Endodermal cell (in vitro differentiated cells): ENCODE data around the gene C1GALT1. TPM values are rescaled to one million over a fixed set of nuclear protein-coding genes. Genes with fewer than 3 reads are reported as not detected.

ENCODE experiments used
- DNase-seq: peaks from one replicate; pipeline ENCODE4 v3.0.0-alpha.2; 2017
- H3K27ac ChIP-seq: 2 replicates; pipeline ENCODE4 v1.5.1; 2013; ENCODE audit warnings: mild to moderate bottlenecking, low read depth, low read length, moderate library complexity
- H3K27me3 ChIP-seq: 2 replicates; pipeline ENCODE4 v1.6.1; 2013; ENCODE audit warnings: mild to moderate bottlenecking, low read length, moderate library complexity; ENCODE audit not compliant: insufficient read depth, control insufficient read depth, poor library complexity, severe bottlenecking
- H3K36me3 ChIP-seq: 2 replicates; pipeline ENCODE4 v1.7.0; 2013; ENCODE audit warnings: mild to moderate bottlenecking, low read length, moderate library complexity; ENCODE audit not compliant: control insufficient read depth, insufficient read depth
- H3K4me1 ChIP-seq: one replicate; pipeline ENCODE4 v1.7.0; 2013; ENCODE audit warnings: low read length; ENCODE audit not compliant: control insufficient read depth, insufficient read depth
- H3K4me3 ChIP-seq: 2 replicates; pipeline ENCODE4 v1.5.1; 2013; ENCODE audit warnings: mild to moderate bottlenecking, low read length, moderate library complexity
- H3K9ac ChIP-seq: 2 replicates; pipeline ENCODE4 v1.6.1; 2013; ENCODE audit warnings: mild to moderate bottlenecking, low read length, moderate library complexity; ENCODE audit not compliant: poor library complexity, severe bottlenecking; ENCODE audit errors: extremely low read depth
- H3K9me3 ChIP-seq: 2 replicates; pipeline ENCODE4 v1.6.1; 2013; ENCODE audit warnings: mild to moderate bottlenecking, low read length, moderate library complexity; ENCODE audit not compliant: control insufficient read depth
- H3K27ac Mint-ChIP-seq: 2 replicates; pipeline ENCODE4 v1.8.0; 2020; ENCODE audit warnings: mixed read lengths
- H3K27me3 Mint-ChIP-seq: 2 replicates; pipeline ENCODE4 v1.8.0; 2021; ENCODE audit warnings: mild to moderate bottlenecking, mixed read lengths; ENCODE audit not compliant: insufficient read depth
- H3K36me3 Mint-ChIP-seq: 2 replicates; pipeline ENCODE4 v1.8.0; 2020; ENCODE audit warnings: low read depth, mixed read lengths
- H3K4me1 Mint-ChIP-seq: 2 replicates; pipeline ENCODE4 v1.8.0; 2020; ENCODE audit warnings: mixed read lengths
- H3K4me3 Mint-ChIP-seq: 2 replicates; pipeline ENCODE4 v1.8.0; 2020; ENCODE audit warnings: mild to moderate bottlenecking, moderate library complexity, mixed read lengths
- H3K9me3 Mint-ChIP-seq: 2 replicates; pipeline ENCODE4 v1.8.0; 2020; ENCODE audit warnings: mild to moderate bottlenecking, mixed read lengths
- WGBS, 2 experiments: methylation state at CpG; one replicate each; pipeline versions ENCODE4 v1.1.5 to v1.1.7; 2013; ENCODE audit warnings: missing lambda C conversion rate in 2 of 2, mixed read lengths in 1 of 2; ENCODE audit not compliant: insufficient coverage in 1 of 2, insufficient read length in 1 of 2; 5-methylcytosine and 5-hydroxymethylcytosine counted together
- total RNA-seq, 2 donors: library from RNA; stranded (reverse); fragmentation: NEBNext Ultra II Directional in 1 of 2; extraction: Animal tissue kit (Norgen Biotek cat#: 25700) in 1 of 2; gene quantifications; 2 replicates in 1 of 2; 3 replicates in 1 of 2; pipeline ENCODE4 v1.2.1, GENCODE V29; 2021
- TF ChIP-seq, protein P1 (sequence below): fragments of 200-600 bp; sonication (generic); conservative IDR thresholded peaks from 2 replicates; pipeline ENCODE4 v1.5.0; 2021; ENCODE audit warnings: antibody characterized with exemption, mild to moderate bottlenecking

The C1GALT1 gene
- total RNA-seq, 2 donors from 2014 or later, result 65.7 to 132 TPM

DNA sequence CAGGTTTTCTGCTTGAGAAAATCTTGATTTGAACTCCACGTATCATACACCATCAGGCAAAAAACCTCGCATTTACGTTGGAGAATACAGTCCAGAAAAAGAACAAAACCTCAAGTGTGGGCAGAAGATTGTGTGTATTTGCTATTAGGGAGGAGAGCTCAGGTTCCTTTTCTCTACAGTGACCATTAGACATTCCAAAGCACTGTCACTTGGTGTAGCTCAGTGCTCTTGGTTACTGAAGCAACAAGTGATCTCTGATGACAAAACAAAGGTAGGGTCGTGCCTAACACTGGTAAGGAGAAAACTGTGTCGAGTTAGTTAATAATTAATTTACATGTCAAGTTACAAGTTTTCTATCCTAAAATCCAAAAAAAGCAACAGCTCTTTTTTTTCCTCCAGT, 72.6 kb downstream of the C1GALT1 start:
- H3K4me1 ChIP-seq, result no peaks in the 10 kb centered on the region
- Mint-ChIP-seq H3K27me3 (no peaks in the 10 kb centered on the region), H3K9me3 (no peaks in the 10 kb centered on the region), H3K36me3 (peaks cover 19% of the 10 kb centered on the region), H3K27ac (no peak overlapping the region), H3K4me1 (peaks cover 2% of the 10 kb centered on the region), H3K4me3 (no peak overlapping the region)
- peaks cover 84% of the 10 kb centered on the region for H3K36me3 ChIP-seq
- H3K27ac ChIP-seq, result no peak overlapping the region
- WGBS, 2 experiments, result 94 to 100% methylated on average over 4 to 5 of the region's 5 CpGs
- H3K9me3 ChIP-seq, result no peaks in the 10 kb centered on the region
- no peak for DNase-seq
- TF ChIP-seq, protein P1, sequence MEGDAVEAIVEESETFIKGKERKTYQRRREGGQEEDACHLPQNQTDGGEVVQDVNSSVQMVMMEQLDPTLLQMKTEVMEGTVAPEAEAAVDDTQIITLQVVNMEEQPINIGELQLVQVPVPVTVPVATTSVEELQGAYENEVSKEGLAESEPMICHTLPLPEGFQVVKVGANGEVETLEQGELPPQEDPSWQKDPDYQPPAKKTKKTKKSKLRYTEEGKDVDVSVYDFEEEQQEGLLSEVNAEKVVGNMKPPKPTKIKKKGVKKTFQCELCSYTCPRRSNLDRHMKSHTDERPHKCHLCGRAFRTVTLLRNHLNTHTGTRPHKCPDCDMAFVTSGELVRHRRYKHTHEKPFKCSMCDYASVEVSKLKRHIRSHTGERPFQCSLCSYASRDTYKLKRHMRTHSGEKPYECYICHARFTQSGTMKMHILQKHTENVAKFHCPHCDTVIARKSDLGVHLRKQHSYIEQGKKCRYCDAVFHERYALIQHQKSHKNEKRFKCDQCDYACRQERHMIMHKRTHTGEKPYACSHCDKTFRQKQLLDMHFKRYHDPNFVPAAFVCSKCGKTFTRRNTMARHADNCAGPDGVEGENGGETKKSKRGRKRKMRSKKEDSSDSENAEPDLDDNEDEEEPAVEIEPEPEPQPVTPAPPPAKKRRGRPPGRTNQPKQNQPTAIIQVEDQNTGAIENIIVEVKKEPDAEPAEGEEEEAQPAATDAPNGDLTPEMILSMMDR, result no peak
- no peak overlapping the region for H3K9ac ChIP-seq
- H3K27me3 ChIP-seq, result no peaks in the 10 kb centered on the region
- no peak overlapping the region for H3K4me3 ChIP-seq

DNA sequence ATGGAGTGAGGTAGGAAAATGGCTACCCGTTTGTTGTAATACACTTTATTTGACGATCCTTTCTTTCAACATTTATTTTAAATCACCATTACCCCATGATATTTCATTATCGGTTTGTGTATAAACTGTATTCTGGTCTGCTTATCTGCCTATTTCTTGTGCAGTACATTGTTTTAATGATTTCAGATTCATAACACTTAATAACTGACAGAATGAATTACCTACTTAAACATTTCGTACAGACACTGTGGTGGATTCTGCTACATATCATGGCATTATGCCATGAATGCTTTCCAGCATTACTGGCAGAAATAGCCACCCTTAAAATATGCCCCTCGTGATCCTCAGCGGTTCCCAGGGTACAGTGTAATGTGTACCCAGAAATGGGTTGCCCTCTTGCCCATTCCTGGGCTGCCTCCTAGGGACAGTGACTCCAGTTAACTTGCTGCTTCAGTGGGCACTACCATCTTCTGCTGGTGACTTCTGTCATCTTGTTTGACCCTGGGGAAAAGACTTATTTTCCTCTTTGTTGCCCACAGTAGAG, 74.5 kb downstream of the C1GALT1 start:
- H3K4me3 ChIP-seq, result no peak overlapping the region
- TF ChIP-seq, protein P1, result no peak
- H3K9me3 ChIP-seq, result no peaks in the 10 kb centered on the region
- Mint-ChIP-seq H3K27ac (peak overlapping the region; percentile 49), H3K4me1 (peaks cover 2% of the 10 kb centered on the region), H3K36me3 (peaks cover 19% of the 10 kb centered on the region), H3K27me3 (no peaks in the 10 kb centered on the region), H3K4me3 (no peak overlapping the region), H3K9me3 (no peaks in the 10 kb centered on the region)
- no peaks in the 10 kb centered on the region for H3K4me1 ChIP-seq
- no peaks in the 10 kb centered on the region for H3K27me3 ChIP-seq
- H3K9ac ChIP-seq, result no peak overlapping the region
- H3K27ac ChIP-seq, result no peak overlapping the region
- peaks cover 65% of the 10 kb centered on the region for H3K36me3 ChIP-seq
- WGBS, 2 experiments, result 98% methylated on average over 5 to 6 of the region's 6 CpGs
- DNase-seq, result no peak

DNA sequence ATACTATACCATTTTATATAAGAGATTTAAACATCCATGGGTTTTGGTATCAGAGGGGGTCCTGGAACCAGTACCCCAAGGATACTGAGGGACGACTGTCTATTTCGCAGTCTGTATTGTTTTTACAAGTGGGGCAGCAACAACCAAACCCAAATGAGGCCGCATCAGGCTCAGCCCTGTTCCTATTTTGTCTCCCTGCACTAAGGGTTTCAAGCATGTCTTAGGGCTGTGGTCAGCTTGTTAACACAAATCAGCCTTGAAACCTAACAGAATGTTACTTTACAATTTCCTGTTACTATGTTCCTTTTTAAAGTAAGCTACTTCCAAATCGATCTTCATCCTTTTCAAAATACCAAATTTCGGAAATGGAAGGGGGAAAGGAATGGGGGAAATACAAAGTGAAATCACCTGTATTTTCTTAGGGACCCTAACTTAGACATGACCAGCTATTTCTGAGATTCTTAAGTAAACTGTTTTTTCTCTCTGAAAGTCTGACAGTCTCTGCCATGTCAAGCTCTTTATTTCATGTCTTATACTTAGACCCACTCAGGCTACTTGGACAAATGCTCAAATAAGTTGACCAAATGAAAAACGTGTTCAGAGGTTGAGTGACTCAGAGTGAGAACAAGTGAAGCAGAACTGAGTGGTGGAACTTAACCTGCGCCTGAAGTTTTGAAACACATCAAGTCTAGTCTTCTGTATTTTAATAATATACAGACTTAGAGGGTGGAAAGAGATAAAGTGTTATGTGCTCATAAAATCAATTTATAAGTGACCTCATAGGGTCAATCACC, 75.8 kb downstream of the C1GALT1 start:
- H3K27ac ChIP-seq, result no peak overlapping the region
- H3K9ac ChIP-seq, result no peak overlapping the region
- peaks cover 2% of the 10 kb centered on the region for H3K4me1 Mint-ChIP-seq
- no peaks in the 10 kb centered on the region for H3K27me3 ChIP-seq
- no peaks in the 10 kb centered on the region for H3K4me1 ChIP-seq
- H3K4me3 Mint-ChIP-seq, result no peak overlapping the region
- H3K4me3 ChIP-seq, result no peak overlapping the region
- no peaks in the 10 kb centered on the region for H3K9me3 Mint-ChIP-seq
- 92 to 100% methylated on average over 2 to 7 of the region's 7 CpGs for WGBS, 2 experiments
- TF ChIP-seq, protein P1, result no peak
- no peaks in the 10 kb centered on the region for H3K9me3 ChIP-seq
- no peak for DNase-seq
- no peaks in the 10 kb centered on the region for H3K27me3 Mint-ChIP-seq
- H3K36me3 ChIP-seq, result peaks cover 57% of the 10 kb centered on the region
- peak overlapping the region; percentile 21 for H3K27ac Mint-ChIP-seq
- peaks cover 16% of the 10 kb centered on the region for H3K36me3 Mint-ChIP-seq
